IPS DF 6.9 (cell line): Measurements from ENCODE around the gene PC.

ENCODE experiments used
- DNase-seq: peaks from one replicate; pipeline ENCODE4 v3.0.0-alpha.2; 2013; ENCODE audit warnings: low read depth, low spot score
- H3K27ac ChIP-seq: one replicate; pipeline ENCODE4 v1.5.1; 2013; ENCODE audit warnings: low read length, control low read depth
- H3K27me3 ChIP-seq: 2 replicates; pipeline ENCODE4 v1.6.1; 2013; ENCODE audit warnings: mild to moderate bottlenecking, low read length; ENCODE audit not compliant: control insufficient read depth, insufficient read depth
- H3K36me3 ChIP-seq: 2 replicates; pipeline ENCODE4 v1.6.1; 2013; ENCODE audit warnings: low read length; ENCODE audit not compliant: control insufficient read depth, insufficient read depth
- H3K4me1 ChIP-seq: 2 replicates; pipeline ENCODE4 v1.6.1; 2013; ENCODE audit warnings: low read length; ENCODE audit not compliant: control insufficient read depth, insufficient read depth
- H3K4me3 ChIP-seq: 2 replicates; pipeline ENCODE4 v1.5.1; 2013; ENCODE audit warnings: mild to moderate bottlenecking, low read length
- H3K9me3 ChIP-seq: 2 replicates; pipeline ENCODE4 v1.6.1; 2013; ENCODE audit warnings: low read length, inconsistent platforms; ENCODE audit not compliant: control insufficient read depth, insufficient read depth
- WGBS: extraction: QIAGEN DNeasy Blood & Tissue Kit; methylation state at CpG from one replicate; pipeline ENCODE4 v1.1.7; 2013; ENCODE audit warnings: mixed read lengths, missing lambda C conversion rate; ENCODE audit not compliant: insufficient read length, insufficient coverage; 5-methylcytosine and 5-hydroxymethylcytosine counted together

PC gene

GRCh38 chr11:66904055-66904454, 54.1 kb downstream of the PC start:
- H3K4me1 ChIP-seq: peaks cover 4% of the 10 kb centered on the region
- H3K9me3 ChIP-seq: no peaks in the 10 kb centered on the region
- no peaks in the 10 kb centered on the region for H3K36me3 ChIP-seq
- no peak overlapping the region for H3K4me3 ChIP-seq
- no peaks in the 10 kb centered on the region for H3K27me3 ChIP-seq
- no CpG with 5 or more reads among the region's 3 CpGs for WGBS
- no peak for DNase-seq
- H3K27ac ChIP-seq: no peak overlapping the region

GRCh38 chr11:66902486-66903177, 55.6 kb downstream of the PC start:
- H3K27ac ChIP-seq: no peak overlapping the region
- peaks cover 4% of the 10 kb centered on the region for H3K4me1 ChIP-seq

GRCh38 chr11:66901964-66902390, 56.2 kb downstream of the PC start:
- H3K4me3 ChIP-seq: no peak overlapping the region
- H3K9me3 ChIP-seq: no peaks in the 10 kb centered on the region
- H3K4me1 ChIP-seq: peaks cover 4% of the 10 kb centered on the region
- no peak overlapping the region for H3K27ac ChIP-seq
- no peaks in the 10 kb centered on the region for H3K27me3 ChIP-seq
- no peak for DNase-seq
- H3K36me3 ChIP-seq: no peaks in the 10 kb centered on the region
- no CpG with 5 or more reads among the region's 7 CpGs for WGBS

More at GRCh38 chr11:66902486-66903177, 55.6 kb downstream of the PC start:
- Histone ChIP-seq H3K27me3 (no peaks in the 10 kb centered on the region), H3K4me3 (no peak overlapping the region), H3K36me3 (no peaks in the 10 kb centered on the region), H3K9me3 (no peaks in the 10 kb centered on the region)
- no CpG with 5 or more reads among the region's 15 CpGs for WGBS
- DNase-seq: no peak

GRCh38 chr11:66894141-66894540, 64.0 kb downstream of the PC start:
- DNase-seq: no peak
- no peaks in the 10 kb centered on the region for H3K27me3 ChIP-seq
- no peak overlapping the region for H3K4me3 ChIP-seq
- H3K4me1 ChIP-seq: peaks cover 3% of the 10 kb centered on the region; the same call in 1 of the 2 replicates
- H3K36me3 ChIP-seq: no peaks in the 10 kb centered on the region
- no peak overlapping the region for H3K27ac ChIP-seq
- no CpG with 5 or more reads among the region's 2 CpGs for WGBS
- H3K9me3 ChIP-seq: no peaks in the 10 kb centered on the region

- H3K4me1 ChIP-seq: peaks cover 3% of the 10 kb centered on the region; the same call in 1 of the 2 replicates
- H3K27me3 ChIP-seq: no peaks in the 10 kb centered on the region
- H3K27ac ChIP-seq: no peak overlapping the region
- H3K36me3 ChIP-seq: no peaks in the 10 kb centered on the region
- H3K9me3 ChIP-seq: no peaks in the 10 kb centered on the region
- no peak overlapping the region for H3K4me3 ChIP-seq
- WGBS: no CpG with 5 or more reads among the region's 6 CpGs
- DNase-seq: no peak
Observed at GRCh38 chr11:66892911-66893310, 65.3 kb downstream of the PC start.

GRCh38 chr11:66891851-66892660, 66.1 kb downstream of the PC start:
- Histone ChIP-seq H3K4me3 (no peak overlapping the region), H3K27ac (no peak overlapping the region), H3K36me3 (no peaks in the 10 kb centered on the region), H3K4me1 (peaks cover 3% of the 10 kb centered on the region; the same call in 1 of the 2 replicates), H3K9me3 (no peaks in the 10 kb centered on the region), H3K27me3 (no peaks in the 10 kb centered on the region)
- DNase-seq: no peak
- 100% methylated on average over 1 of the region's 14 CpGs for WGBS

- H3K9me3 ChIP-seq: no peaks in the 10 kb centered on the region
- peaks cover 3% of the 10 kb centered on the region; the same call in 1 of the 2 replicates for H3K4me1 ChIP-seq
- H3K27me3 ChIP-seq: no peaks in the 10 kb centered on the region
- no CpG with 5 or more reads among the region's 8 CpGs for WGBS
- H3K27ac ChIP-seq: no peak overlapping the region
- no peaks in the 10 kb centered on the region for H3K36me3 ChIP-seq
- no peak overlapping the region for H3K4me3 ChIP-seq
- no peak for DNase-seq
Observed at GRCh38 chr11:66889960-66890359, 68.2 kb downstream of the PC start.

- Histone ChIP-seq H3K4me1 (peaks cover 1% of the 10 kb centered on the region; the same call in 1 of the 2 replicates), H3K4me3 (no peak overlapping the region), H3K27me3 (no peaks in the 10 kb centered on the region), H3K9me3 (no peaks in the 10 kb centered on the region), H3K36me3 (no peaks in the 10 kb centered on the region), H3K27ac (no peak overlapping the region)
- DNase-seq: no peak
- WGBS: no CpG with 5 or more reads among the region's 10 CpGs
Observed at GRCh38 chr11:66888282-66888681, 69.9 kb downstream of the PC start.

- no peak for DNase-seq
- no CpG with 5 or more reads among the region's 11 CpGs for WGBS
- no peak overlapping the region for H3K4me3 ChIP-seq
- H3K27me3 ChIP-seq: no peaks in the 10 kb centered on the region
- H3K9me3 ChIP-seq: no peaks in the 10 kb centered on the region
- H3K4me1 ChIP-seq: no peaks in the 10 kb centered on the region
- H3K36me3 ChIP-seq: no peaks in the 10 kb centered on the region
- no peak overlapping the region for H3K27ac ChIP-seq
Observed at GRCh38 chr11:66887526-66887925, 70.7 kb downstream of the PC start.

GRCh38 chr11:66886671-66887221, 71.4 kb downstream of the PC start:
- H3K27ac ChIP-seq: no peak overlapping the region
- WGBS: no CpG with 5 or more reads among the region's 15 CpGs
- no peaks in the 10 kb centered on the region for H3K27me3 ChIP-seq
- no peaks in the 10 kb centered on the region for H3K36me3 ChIP-seq
- no peaks in the 10 kb centered on the region for H3K9me3 ChIP-seq
- no peak overlapping the region for H3K4me3 ChIP-seq
- no peak for DNase-seq
- no peaks in the 10 kb centered on the region for H3K4me1 ChIP-seq
